CD4-positive, alpha-beta T cell treated with Interferon alpha-2 for 1 hour (primary cell): ENCODE results near the gene EEF1B2.
A peak's percentile ranks its signal among the peaks of the same experiment; 100 is the strongest.
"Not testable (repeated sequence)": the region's sequence is repeated elsewhere in the genome, so short reads cannot be mapped to it uniquely, and the experiment has no call there.

Experiments
- DNase-seq, 2 donors: peaks; one replicate each; pipeline ENCODE4 v3.0.0-alpha.2; 2020 to 2022

Gene EEF1B2

DNA sequence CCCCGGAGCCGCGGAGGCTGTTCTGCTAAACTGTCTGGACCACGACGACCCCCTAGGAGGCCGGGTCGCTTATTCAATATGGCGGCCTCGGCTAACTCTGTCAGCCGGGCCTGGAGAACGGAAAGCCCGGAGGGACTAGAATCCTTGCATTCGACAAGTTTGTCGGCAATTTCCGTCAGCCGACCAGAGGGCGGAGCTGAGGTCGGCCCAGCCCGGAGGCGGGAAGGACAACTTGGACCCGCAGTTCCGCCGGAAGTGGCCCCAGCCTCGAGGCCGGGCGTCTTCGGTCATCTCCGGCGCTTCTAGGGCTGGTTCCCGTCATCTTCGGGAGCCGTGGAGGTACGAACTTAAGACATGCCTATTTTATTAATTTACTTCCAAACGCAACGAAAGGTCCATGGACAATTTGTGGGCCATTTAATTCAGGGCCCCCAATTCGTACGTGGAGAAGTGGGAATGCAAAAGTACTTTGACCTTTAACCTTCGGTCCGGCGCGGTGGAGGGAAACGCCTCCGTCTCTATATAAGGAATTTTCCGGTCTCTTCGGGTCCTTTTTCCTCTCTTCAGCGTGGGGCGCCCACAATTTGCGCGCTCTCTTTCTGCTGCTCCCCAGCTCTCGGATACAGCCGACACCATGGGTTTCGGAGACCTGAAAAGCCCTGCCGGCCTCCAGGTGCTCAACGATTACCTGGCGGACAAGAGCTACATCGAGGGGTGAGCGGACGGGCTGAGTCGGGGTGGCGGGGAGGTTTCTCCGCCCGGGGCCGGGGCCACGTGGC lies at the start of gene EEF1B2, which contains the start of gene NDUFS1:
Gene EEF1B2 (plus strand): TSS at position 550 of the 779 bp plus-strand sequence. CDS start 85 bp downstream, at position 635.
Gene NDUFS1 (minus strand): TSS at position 99 of the 779 bp plus-strand sequence. CDS start 5,766 bp downstream, outside the sequence.
- peak; percentile 96 to 97 for DNase-seq

- DNase-seq: no peak
These were observed 47.6 kb upstream of the EEF1B2 start for GRCh38 chr2:206112108-206112507.

DNA sequence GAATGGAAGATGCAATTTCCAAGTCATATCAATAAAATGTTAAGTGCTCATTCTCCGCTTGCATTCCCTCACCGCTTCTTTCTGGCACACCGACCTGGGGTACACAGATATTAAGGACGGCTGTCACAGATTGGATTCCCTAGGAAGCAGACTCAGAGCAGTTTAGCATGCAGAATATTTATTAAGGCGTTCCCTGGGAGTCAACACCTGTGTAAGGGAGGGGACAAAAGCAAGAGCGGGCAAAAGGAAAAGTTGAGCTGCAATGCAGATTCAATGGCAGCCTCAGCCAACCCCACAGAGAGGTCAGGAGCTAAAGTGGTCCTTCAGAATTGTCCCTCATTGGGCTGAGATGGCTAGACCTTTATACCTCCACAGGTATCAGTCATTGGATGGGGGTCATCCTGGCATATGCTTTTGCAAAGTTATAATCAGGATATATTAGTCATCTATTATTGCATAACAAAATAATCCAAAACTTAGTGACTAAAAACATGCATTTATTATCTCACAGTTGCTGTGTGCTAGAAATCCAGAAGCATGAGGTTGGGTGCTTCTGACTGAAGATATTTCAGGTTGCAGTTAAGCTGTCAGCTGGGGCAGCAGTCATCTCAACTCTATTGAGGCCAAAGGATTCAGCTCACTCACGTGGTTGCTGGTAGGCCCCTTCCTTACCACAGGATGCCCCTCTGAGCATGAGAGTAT lies 46.7 kb upstream of the EEF1B2 start:
- DNase-seq: no peak

DNA sequence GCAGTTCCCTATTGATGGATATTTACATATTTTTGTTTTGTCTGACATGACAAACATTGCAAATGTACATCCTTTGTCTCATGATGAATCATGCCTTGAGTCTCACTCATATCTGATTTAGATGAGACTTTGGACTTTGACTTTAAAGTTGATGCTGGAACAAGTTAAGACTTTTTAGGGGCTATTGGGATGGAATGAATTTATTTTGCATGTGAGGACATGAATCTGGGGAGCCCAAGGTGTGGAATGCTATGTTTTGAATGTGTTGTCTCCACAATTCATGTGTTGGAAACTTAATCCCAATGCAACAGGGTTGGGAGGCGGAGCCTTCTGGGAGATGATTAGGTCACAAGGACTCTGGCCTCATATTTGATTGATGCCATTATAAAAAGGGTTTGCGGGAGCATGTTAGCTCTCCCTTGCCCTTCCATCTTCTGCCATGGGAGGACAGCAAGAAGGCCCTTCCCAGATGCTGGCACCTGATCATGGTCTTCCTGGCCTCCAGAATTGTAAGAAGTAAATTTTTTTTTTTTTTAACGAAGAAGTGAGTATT lies 44.6 kb upstream of the EEF1B2 start:
- DNase-seq: no peak

DNA sequence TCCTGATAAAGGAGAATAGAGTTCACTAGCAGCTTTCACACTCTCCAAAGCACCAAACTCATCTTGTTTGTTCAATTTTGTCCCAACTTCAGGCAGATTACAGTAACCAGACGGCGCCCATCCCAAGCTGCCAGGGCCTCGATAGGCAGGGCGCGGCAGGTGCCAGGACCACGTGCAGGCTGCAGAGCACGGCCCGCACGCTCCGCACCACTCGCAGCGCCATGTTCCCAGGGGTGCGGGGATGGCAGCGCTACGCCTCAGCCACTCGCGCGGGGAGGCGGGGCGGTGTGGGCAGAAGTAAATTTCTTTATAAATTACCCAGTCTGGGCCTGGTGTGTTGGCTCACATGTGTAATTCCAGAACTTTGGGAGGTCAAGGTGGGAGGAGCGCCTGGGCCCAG lies 43.4 kb upstream of the EEF1B2 start:
- no peak for DNase-seq

GRCh38 chr2:206122569-206122968 lies 37.1 kb upstream of the EEF1B2 start:
- not testable (repeated sequence) for DNase-seq

DNA sequence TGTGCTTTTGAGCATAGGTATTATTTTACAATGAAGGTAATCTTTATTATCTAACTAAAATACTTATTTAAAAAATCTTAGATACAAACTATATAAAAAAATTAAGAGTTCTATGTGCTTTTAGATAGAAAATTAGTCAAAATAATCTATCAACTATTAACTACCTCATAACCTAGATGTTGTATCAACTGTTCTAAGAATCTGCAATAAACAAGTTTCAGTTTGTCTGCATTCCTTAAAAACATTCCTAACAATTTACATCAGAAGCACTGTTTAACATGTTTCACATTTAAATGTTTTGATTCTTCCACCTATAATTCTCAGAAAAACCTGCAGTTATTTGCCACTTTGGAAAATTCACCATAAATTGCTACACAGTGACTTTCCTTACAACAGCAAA lies 33.8 kb upstream of the EEF1B2 start:
- no peak for DNase-seq

DNA sequence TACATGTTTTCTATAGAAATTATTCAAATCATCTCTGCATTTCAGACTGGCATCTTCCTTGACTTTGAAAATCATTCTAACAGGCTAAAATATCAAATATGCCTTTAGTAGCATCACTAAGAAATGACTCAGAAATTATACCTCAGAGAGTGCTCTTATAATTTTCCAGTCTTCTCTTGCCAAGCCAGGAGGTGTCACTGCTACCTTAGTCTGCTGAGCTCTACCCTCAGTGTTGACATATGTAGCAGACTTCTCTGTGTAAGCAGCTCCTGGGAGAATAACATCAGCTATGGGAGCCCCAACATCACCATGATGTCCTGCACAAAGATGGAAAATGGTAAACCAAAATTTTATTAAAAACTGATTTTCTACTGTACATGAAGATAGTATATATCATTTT lies 32.0 kb upstream of the EEF1B2 start:
- DNase-seq: no peak

DNA sequence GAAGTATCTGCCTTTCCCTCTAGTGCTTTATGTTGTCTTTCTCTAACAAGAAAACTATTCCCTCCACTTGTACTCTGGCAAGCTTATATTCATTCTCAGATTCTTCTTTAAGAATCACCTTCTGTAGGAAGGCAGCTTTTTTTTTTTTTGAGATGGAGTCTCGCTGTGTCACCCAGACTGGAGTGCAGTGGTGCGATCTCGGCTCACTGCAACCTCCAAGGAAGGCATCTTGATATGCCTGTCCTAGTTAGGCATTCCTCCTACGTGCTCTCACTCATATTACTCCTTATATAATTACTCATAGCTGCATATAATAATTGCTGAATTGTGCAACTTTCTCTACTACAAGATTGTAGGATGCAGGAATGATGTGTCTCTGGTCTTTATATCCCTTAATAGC lies 16.2 kb upstream of the EEF1B2 start:
- DNase-seq: no peak

DNA sequence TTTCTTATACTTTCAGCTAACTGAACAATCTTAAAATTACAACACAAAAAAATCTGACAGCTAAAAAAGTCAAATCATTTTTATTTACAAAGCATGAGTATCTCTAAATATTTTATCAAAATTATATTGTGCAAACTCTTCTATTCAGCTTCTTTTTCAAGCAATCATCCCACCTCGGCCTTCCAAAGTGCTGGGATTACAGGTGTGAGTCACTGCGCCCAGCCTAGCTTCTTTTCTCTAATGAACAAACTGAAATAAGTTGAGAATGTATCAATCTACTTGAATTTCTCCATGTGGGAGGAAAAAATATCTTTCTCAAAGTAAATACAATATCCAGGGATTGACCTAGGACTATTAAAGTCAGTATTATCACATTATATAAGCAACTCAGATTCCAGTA lies 15.3 kb upstream of the EEF1B2 start:
- no peak for DNase-seq

DNA sequence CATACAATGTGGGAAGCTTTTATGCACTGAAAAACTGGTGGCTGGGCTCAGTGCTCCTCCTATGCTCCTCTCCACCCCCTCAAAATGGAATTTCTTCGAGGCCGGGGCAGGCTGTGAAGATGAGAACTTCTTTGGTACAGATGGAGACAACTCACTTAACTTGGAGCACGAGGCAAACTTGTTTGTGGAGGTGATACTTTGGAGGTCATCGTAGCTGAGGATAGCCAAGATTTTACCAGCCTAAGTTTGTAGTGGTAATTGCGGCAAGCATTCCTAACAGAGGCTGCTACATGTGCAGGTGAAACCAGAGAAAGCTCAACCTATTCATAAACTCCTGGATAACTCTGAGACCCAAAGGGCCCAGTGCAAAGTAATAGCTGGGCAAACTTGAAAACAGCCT lies 14.0 kb upstream of the EEF1B2 start:
- no peak for DNase-seq

DNA sequence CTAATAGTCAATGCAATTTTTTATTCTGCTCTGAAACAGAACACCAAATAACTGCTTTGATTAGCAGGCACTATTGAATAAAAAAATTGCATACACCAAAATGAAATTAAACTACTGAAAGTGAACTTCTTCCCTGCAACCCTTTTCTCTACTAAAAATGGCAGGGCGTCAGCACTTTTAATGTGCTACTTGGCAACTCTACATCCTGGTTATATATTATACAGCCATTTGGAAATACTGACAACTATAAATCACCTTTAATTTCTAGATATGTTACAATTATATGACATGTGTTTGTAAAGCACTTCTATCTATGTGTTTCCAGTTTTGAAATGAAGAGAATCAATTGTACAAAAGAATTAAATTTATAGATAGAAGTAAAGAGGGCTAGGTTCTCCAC lies 10.4 kb upstream of the EEF1B2 start:
- DNase-seq: no peak

- no peak for DNase-seq
These were observed 9.5 kb upstream of the EEF1B2 start for GRCh38 chr2:206150168-206150567.

- DNase-seq: no peak
These were observed 9.1 kb upstream of the EEF1B2 start for GRCh38 chr2:206150631-206151030.

- DNase-seq: no peak
These were observed 5.5 kb upstream of the EEF1B2 start for GRCh38 chr2:206154197-206154596.

DNA sequence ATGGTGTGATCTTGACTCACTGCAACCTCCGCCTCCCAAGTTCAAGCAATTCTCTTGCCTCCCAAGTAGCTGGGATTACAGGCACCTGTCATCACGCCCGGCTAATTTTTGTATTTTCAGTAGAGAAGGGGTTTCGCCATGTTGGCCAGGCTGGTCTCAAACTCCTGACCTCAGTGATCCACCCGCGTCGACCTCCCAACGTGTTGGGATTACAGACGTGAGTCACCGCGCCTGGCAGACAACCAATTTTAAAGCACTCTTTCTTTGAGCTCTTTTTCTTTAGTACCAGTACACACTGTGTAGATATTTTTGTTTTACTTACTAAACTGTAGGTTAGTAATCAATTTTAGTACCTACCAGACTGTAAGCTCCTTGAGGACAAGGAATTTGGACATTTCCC lies 2.7 kb upstream of the EEF1B2 start:
- not testable (repeated sequence) for DNase-seq

GRCh38 chr2:206158563-206159345 lies 941 bp upstream of the EEF1B2 start:
- peak in 1 of 2 donors; percentile 15 for DNase-seq

DNA sequence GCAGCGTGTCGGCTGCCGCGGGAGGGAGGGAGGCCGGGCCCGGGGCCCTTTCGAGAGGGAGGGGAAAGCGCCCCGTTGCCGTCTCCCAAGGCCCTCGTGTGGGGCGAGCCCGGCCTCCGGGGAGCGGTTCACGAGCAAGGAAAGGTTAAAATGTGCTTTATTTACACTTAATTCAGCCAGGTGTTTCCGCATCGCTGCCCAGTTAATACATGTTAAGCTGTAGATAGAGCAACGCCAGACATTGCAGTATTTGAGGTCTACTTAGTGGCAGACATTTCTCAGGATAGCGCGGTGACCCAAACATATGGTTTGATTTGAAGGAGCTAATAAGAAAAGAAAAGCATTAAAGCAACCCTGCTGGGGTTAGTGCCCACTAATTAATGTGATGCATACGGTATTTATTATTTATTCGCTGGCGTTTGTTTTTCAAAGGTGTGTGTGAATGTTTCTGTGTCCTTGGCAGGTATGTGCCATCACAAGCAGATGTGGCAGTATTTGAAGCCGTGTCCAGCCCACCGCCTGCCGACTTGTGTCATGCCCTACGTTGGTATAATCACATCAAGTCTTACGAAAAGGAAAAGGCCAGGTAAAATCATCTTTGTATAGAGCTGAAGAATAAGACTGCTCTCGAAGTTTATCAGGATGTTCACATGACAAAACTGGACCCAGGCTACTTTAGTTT lies 571 bp downstream of the EEF1B2 start:
- DNase-seq: no peak

DNA sequence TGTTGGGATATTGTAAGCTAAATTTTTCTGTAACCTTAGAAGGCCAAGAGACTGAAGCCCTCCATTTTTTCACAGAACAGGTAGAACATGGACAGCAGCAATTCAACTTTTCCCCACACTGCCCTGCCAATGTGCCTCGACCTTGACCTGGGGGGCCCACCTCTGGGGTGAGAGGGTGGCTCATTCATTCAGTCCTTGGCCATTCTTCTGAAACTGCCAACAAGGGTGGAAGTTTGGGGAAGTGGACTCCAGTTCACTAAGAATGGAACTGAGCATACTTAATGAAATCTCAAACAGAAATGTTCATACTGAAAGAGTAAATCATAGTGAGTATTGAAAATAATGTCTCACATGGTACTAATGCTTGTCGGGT lies 1.1 kb downstream of the EEF1B2 start:
- DNase-seq: no peak

GRCh38 chr2:206162401-206162800 lies 2.7 kb downstream of the EEF1B2 start:
- not testable (repeated sequence) for DNase-seq

DNA sequence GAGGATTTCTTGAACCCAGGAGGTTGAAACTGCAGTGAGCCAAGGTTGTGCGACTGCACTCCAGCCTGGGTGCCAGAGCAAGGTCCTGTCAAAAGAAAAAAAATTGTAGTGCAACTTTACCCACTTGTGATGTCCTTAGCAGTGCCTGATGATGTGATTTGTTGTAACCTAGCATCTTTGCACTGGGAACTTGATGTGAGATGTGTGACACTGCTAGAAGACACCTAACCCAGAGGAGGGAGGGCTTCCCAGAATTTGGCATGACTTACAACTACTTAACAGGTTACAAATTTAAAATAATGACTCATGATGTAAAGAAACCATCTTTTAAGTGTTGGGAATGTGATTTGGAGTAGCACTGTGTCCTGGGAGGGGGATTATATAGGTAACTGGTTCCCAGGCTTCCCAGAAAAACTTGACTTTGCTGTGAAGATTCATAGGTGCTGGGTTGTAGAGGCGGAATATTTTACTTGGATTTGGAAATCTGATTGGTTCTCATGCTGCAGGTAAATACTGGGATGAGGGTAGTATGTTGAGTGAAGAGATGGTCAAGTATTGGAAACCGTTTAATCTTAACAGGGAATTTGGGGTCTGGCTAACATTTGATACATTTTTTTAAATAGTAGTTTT lies 3.7 kb downstream of the EEF1B2 start:
- DNase-seq: no peak

- DNase-seq: peak in 1 of 2 donors; percentile 54
These were observed 4.7 kb downstream of the EEF1B2 start for GRCh38 chr2:206164261-206164862.
